Measurements from ENCODE around the gene TAF3. TPM values are rescaled to one million over a fixed set of nuclear protein-coding genes. Genes with fewer than 3 reads are reported as not detected.

TAF3 gene
- total RNA-seq, 1 donor from 2014 or later, result 11.8 TPM

- no peak for TF ChIP-seq CTCF (conservative IDR thresholded peaks at IDR 0.05)
- H3K27ac Mint-ChIP-seq (ENCODE audit: unreplicated experiment), result no peak overlapping the region
- no peak for DNase-seq (ENCODE audit: low read depth, low spot score)
- peaks cover 10% of the 10 kb centered on the region for H3K4me1 Mint-ChIP-seq
- peaks cover 5% of the 10 kb centered on the region for H3K9me3 Mint-ChIP-seq
- peaks cover 3% of the 10 kb centered on the region for H3K36me3 Mint-ChIP-seq (ENCODE audit: low read depth)
- no peak overlapping the region for H3K4me3 Mint-ChIP-seq
- H3K27me3 Mint-ChIP-seq (ENCODE audit: low read depth), result no peaks in the 10 kb centered on the region
Observed at GRCh38 chr10:7928536-7928935, 110.2 kb downstream of the TAF3 start.

- Mint-ChIP-seq H3K27me3 (ENCODE audit: low read depth) (no peaks in the 10 kb centered on the region), H3K9me3 (peaks cover 5% of the 10 kb centered on the region), H3K27ac (ENCODE audit: unreplicated experiment) (no peak overlapping the region), H3K4me1 (peaks cover 6% of the 10 kb centered on the region), H3K4me3 (no peak overlapping the region), H3K36me3 (ENCODE audit: low read depth) (peaks cover 9% of the 10 kb centered on the region)
- TF ChIP-seq CTCF (conservative IDR thresholded peaks at IDR 0.05), result no peak
- no peak for DNase-seq (ENCODE audit: low read depth, low spot score)
Observed at GRCh38 chr10:7932301-7933036, 114.2 kb downstream of the TAF3 start.

- no peak for TF ChIP-seq CTCF (conservative IDR thresholded peaks at IDR 0.05)
- Mint-ChIP-seq H3K27me3 (ENCODE audit: low read depth) (no peaks in the 10 kb centered on the region), H3K9me3 (peaks cover 9% of the 10 kb centered on the region), H3K4me1 (peaks cover 6% of the 10 kb centered on the region), H3K4me3 (no peak overlapping the region), H3K36me3 (ENCODE audit: low read depth) (peaks cover 13% of the 10 kb centered on the region), H3K27ac (ENCODE audit: unreplicated experiment) (peak overlapping the region; percentile 75)
- no peak for DNase-seq (ENCODE audit: low read depth, low spot score)
Observed at GRCh38 chr10:7933262-7933661, 115.0 kb downstream of the TAF3 start.

- TF ChIP-seq CTCF (conservative IDR thresholded peaks at IDR 0.05), result no peak
- Mint-ChIP-seq H3K9me3 (peaks cover 12% of the 10 kb centered on the region), H3K4me1 (peaks cover 6% of the 10 kb centered on the region), H3K36me3 (ENCODE audit: low read depth) (peaks cover 15% of the 10 kb centered on the region), H3K27me3 (ENCODE audit: low read depth) (no peaks in the 10 kb centered on the region), H3K4me3 (no peak overlapping the region), H3K27ac (ENCODE audit: unreplicated experiment) (no peak overlapping the region)
- no peak for DNase-seq (ENCODE audit: low read depth, low spot score)
Observed at GRCh38 chr10:7933757-7934156, 115.5 kb downstream of the TAF3 start.

GRCh38 chr10:7937315-7937945, 119.1 kb downstream of the TAF3 start:
- peaks cover 12% of the 10 kb centered on the region for H3K9me3 Mint-ChIP-seq

More at GRCh38 chr10:7937315-7937945, 119.1 kb downstream of the TAF3 start:
- Mint-ChIP-seq H3K27ac (ENCODE audit: unreplicated experiment) (no peak overlapping the region), H3K36me3 (ENCODE audit: low read depth) (peaks cover 15% of the 10 kb centered on the region), H3K4me3 (no peak overlapping the region), H3K27me3 (ENCODE audit: low read depth) (no peaks in the 10 kb centered on the region), H3K4me1 (peaks cover under 1% of the 10 kb centered on the region)
- no peak for DNase-seq (ENCODE audit: low read depth, low spot score)
- TF ChIP-seq CTCF (conservative IDR thresholded peaks at IDR 0.05), result no peak
